HFF-Myc (cell line): ENCODE data around the gene ABCA4.
A peak's percentile ranks its signal among the peaks of the same experiment; 100 is the strongest.

Experiments used
- DNase-seq: peaks from one replicate; pipeline ENCODE4 v3.0.0-alpha.2; 2011; ENCODE audit warnings: low read depth; ENCODE audit errors: extremely low read depth
- H3K4me3 ChIP-seq: replicated peaks from 2 replicates; pipeline ENCODE4 v1.5.1; 2011; ENCODE audit warnings: low read depth, mild to moderate bottlenecking, control low read depth, low read length
- TF ChIP-seq, protein P1 (sequence below): IDR thresholded peaks from 2 replicates; pipeline ENCODE4 v1.5.1; 2012; ENCODE audit warnings: mild to moderate bottlenecking, low read depth, low read length, control low read depth; ENCODE audit errors: missing control alignments

ABCA4 gene

DNA sequence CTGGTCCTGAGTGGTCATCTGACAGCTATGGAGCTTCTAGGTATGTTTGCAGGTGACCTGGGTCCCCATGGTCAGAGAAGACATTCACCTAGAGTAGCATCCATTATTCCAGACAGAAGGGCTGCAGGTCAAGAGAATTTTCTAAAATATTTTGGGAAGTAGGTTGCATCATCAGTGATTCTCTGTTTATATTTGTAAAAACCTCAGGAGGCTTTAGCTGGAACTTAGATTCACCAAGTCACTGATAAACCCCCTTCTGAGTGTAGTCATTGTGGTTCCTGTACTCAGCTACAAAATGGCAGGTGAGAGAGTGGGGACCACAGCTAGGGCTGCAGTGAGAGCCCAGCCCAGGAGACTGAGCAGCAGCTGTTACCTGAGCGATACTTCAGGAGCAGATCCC is 78.6 kb downstream of the ABCA4 start:
- H3K4me3 ChIP-seq: no peak overlapping the region
- no peak for DNase-seq
- TF ChIP-seq, protein P1, sequence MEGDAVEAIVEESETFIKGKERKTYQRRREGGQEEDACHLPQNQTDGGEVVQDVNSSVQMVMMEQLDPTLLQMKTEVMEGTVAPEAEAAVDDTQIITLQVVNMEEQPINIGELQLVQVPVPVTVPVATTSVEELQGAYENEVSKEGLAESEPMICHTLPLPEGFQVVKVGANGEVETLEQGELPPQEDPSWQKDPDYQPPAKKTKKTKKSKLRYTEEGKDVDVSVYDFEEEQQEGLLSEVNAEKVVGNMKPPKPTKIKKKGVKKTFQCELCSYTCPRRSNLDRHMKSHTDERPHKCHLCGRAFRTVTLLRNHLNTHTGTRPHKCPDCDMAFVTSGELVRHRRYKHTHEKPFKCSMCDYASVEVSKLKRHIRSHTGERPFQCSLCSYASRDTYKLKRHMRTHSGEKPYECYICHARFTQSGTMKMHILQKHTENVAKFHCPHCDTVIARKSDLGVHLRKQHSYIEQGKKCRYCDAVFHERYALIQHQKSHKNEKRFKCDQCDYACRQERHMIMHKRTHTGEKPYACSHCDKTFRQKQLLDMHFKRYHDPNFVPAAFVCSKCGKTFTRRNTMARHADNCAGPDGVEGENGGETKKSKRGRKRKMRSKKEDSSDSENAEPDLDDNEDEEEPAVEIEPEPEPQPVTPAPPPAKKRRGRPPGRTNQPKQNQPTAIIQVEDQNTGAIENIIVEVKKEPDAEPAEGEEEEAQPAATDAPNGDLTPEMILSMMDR: no peak

DNA sequence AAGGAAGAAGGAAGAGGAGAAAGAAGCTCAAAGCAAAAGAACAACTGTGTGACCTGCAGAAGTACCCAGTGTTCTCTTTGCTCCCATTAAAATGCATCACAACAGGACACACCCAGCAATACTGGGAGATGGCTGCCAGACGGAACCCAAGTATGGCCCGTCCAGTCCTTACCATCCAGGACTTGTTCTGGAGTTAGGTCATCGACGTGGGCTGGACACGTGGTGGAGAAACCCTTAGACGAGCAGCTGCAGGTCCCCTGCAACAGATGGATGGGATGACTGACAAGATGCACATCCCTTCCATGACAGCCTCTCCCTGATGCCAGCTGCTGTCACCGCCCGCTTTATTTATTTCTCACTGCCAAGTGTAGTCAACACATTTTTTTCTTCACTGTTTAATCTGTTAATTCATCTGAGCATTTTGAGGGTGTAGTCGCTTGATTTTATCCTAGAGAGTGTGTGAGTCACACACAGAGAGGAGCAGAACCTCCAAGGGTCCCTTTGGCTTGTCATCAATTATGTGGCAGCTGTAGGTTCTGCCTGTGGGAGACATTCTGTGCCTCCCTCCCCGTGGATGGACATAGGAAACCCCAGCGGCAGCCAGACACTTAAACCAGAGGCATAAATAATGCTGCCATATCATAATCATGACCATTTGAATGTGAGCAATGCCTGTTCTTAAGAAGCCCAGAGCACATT is 80.9 kb downstream of the ABCA4 start:
- no peak for DNase-seq
- TF ChIP-seq, protein P1: no peak
- H3K4me3 ChIP-seq: no peak overlapping the region

DNA sequence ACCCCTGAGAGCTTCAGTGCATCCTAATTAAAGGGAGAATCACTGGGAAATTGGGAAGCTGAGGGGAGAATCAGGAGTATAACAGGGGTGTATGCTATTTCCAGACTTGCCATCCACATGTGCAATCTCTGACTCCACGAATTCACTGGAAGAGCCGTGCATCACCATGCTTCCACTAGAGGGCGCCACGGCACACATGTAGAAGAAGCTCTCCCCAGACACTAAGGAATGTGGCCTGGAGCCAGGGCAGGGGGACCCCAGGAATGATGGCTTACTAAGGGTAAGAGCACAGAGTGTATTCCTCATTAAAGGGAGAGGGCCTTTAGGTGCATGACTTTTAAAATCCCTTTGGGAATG is 81.5 kb downstream of the ABCA4 start:
- TF ChIP-seq, protein P1: peak; percentile 96
- H3K4me3 ChIP-seq: no peak overlapping the region
- DNase-seq: no peak

DNA sequence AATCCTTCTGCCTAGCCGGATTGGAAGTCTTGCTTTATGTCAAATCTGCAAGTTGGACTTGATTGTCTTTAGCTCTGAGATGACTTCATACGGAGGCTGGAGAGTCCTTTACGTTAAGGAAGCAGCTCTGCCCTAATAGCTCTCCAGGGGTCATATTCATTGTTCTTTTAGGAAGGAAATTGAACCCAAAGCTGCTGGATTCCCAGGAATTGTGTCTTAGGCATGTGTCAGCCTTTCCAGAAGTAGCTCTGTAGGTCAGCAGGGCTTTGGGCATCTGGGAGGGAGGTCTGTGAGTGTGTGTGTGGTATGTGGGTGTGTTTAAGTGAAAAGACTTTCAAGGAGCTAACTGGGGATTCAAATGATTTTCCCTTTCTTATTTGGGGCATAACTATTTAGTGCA is 82.4 kb downstream of the ABCA4 start:
- H3K4me3 ChIP-seq: no peak overlapping the region
- TF ChIP-seq, protein P1: no peak
- DNase-seq: no peak

DNA sequence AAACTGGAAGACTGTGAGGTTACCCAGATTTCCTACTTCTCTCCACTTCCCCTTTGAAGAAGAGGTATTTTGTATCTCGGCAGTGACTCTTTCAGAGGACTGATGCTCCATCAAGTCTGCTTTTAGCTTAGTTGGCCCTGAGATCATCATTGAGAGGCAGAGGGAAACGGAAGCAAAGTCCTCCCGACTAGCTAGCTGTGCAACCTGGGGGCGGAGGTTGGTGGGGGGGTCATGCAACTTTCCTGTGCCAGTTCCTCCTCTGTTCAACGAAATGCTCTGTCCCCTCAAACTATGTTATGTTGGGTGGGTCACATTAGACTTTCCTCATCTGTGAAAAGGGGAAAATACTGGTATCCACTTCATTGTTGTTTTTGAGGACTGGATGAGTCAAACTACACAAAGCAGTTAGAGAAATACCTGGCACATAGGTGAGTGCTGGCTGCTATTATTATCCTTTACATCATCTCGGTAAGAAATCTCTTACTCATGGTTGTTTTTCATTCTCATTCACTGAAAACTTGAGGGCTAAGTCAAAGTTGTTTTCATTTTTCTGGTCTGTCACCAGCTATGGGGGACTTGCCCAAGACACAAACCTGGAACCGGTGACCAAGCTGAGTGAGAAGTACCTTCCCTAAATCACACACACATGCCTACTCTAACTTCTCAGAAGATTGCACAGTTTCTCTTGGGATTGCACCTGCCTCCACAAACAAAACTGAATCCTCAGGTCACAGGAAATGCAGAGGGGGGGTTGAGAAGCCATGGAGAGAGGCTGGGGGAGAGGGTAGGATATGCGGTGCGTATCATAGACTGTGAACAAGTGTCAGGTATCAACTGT is 83.3 kb downstream of the ABCA4 start:
- DNase-seq: no peak
- no peak overlapping the region for H3K4me3 ChIP-seq
- TF ChIP-seq, protein P1: no peak

DNA sequence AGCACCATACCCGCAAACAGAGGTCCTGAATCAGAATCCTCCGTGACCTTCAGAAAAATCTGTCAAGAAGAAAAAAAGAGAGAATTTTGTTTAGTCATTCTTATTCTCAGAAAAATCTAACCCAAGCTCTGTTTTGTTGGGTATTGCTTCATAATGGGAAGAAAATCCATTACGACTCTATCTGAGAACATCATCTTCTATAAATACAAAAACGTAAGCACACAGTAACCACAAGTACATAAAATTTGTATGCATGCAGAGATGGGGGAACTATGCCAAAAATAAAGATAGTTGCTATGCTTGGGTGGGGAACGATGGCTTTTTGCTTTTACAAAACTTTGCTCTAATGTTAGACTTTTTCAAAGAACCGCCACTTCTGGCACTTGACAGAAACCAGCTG is 84.2 kb downstream of the ABCA4 start:
- no peak for DNase-seq
- H3K4me3 ChIP-seq: no peak overlapping the region
- TF ChIP-seq, protein P1: no peak
